Adrenal gland (tissue), 12 donors: Measurements from ENCODE around the gene LDB3. TPM values are rescaled to one million over a fixed set of nuclear protein-coding genes. Genes with fewer than 3 reads are reported as not detected.

ENCODE experiments used
- DNase-seq, 7 donors: peaks; one replicate each; pipeline ENCODE4 v3.0.0-alpha.2; 2019 to 2020
- H3K27ac ChIP-seq, 5 donors: fragments of 200-600 bp; sonication (generic) in 4 of 5; 1 replicate in 3 of 5; 2 replicates in 2 of 5; pipeline versions ENCODE4 v1.5.1 to v1.8.0; 2016 to 2020; ENCODE audit warnings: mild to moderate bottlenecking in 1 of 5
- H3K27me3 ChIP-seq: fragments of 200-600 bp; 2 replicates; pipeline ENCODE4 v1.8.0; 2021
- H3K36me3 ChIP-seq, 2 donors: fragments of 200-600 bp; replicated peaks in 1 of 2; 1 replicate in 1 of 2; 2 replicates in 1 of 2; pipeline versions ENCODE4 v1.5.1 to v1.8.0; 2018 to 2022
- H3K4me1 ChIP-seq, 2 donors: fragments of 200-600 bp; replicated peaks in 1 of 2; 1 replicate in 1 of 2; 2 replicates in 1 of 2; pipeline versions ENCODE4 v1.5.1 to v1.8.0; 2018 to 2021
- H3K4me3 ChIP-seq, 4 donors: fragments of 200-600 bp; sonication (generic) in 3 of 4; one replicate each; pipeline ENCODE4 v1.5.1; 2016 to 2018
- H3K9me3 ChIP-seq, 3 donors: fragments of 200-600 bp; sonication (generic) in 1 of 3; replicated peaks in 1 of 3; 1 replicate in 2 of 3; 2 replicates in 1 of 3; pipeline versions ENCODE4 v1.5.1 to v1.8.0; 2016 to 2021
- CTCF ChIP-seq, 6 experiments: fragments of 450-650 bp in 4 of 6; fragments of 200-600 bp in 2 of 6; sonication (generic) in 1 of 6; IDR thresholded peaks; 1 replicate in 5 of 6; 2 replicates in 1 of 6; pipeline versions ENCODE4 v1.5.1 to v1.8.0; 2016 to 2021; ENCODE audit warnings: antibody characterized with exemption in 6 of 6, mild to moderate bottlenecking in 2 of 6, moderate library complexity in 1 of 6
- POLR2A ChIP-seq, 2 donors: fragments of 450-650 bp; IDR thresholded peaks; one replicate each; pipeline ENCODE4 v1.6.1; 2017; ENCODE audit warnings: antibody characterized with exemption in 2 of 2, mild to moderate bottlenecking in 2 of 2, moderate library complexity in 1 of 2
- WGBS, 4 donors: extraction: QIAGEN DNeasy Blood & Tissue Kit in 2 of 4; methylation state at CpG; one replicate each; pipeline versions ENCODE4 v1.1.5 to v1.1.7; 2013 to 2017; 5-methylcytosine and 5-hydroxymethylcytosine counted together
- intact Hi-C, 2 donors: fragments of 100-400 bp; cut with DNase I; formaldehyde crosslinking; loops; one replicate each; pipeline versions ENCODE4 v1.14.1 to v1.15.0; 2022 to 2023
- polyA plus RNA-seq, 3 donors: library from polyadenylated mRNA; stranded (reverse); fragments of 200-250 nt in 2 of 3; fragments of 350-450 nt in 1 of 3; fragmentation: Illumina TruSeq in 1 of 3; extraction: RNeasy Lipid Tissue Mini Kit (QIAGEN cat#74804) in 1 of 3; gene quantifications; one replicate each; pipeline ENCODE4 v1.2.3, GENCODE V29; 2013 to 2014
- total RNA-seq, 9 donors: library from RNA; depleted of rRNA in 4 of 9; stranded (reverse); fragments of >200 nt in 4 of 9; fragments of 120-200 nt in 1 of 9; fragmentation: NEBNext Ultra II Directional in 1 of 9; extraction: Animal tissue kit (Norgen Biotek cat#: 25700) in 1 of 9; gene quantifications; one replicate each; pipeline versions ENCODE4 v1.1.0 to v1.2.4, GENCODE V29; 2013 to 2023
- donor health status: healthy with polysubstance abuse.
- donor health status: Bipolar disorder and iron deficiency.
- donor health status: DM: yes; HTN: yes; CAD: no.
- donor health status: DM: no; HTN: no; CAD: no.
- donor health status: DM: no; HTN: no; CAD: no.
- donor health status: DM: yes; HTN: yes; CAD: no.

The LDB3 gene
- total and polyA plus RNA-seq, 12 donors: 0.14 to 2.7 (median 0.36) TPM

- no peak for DNase-seq
- H3K27ac ChIP-seq: no peak overlapping the region
- no peaks in the 10 kb centered on the region for H3K4me1 ChIP-seq
- no peaks in the 10 kb centered on the region for H3K9me3 ChIP-seq
- H3K27me3 ChIP-seq: no peaks in the 10 kb centered on the region
- 80 to 88% (median 85%) methylated on average over 6 to 7 of the region's 7 CpGs for WGBS, 4 donors
- no peaks in the 10 kb centered on the region for H3K36me3 ChIP-seq
- TF ChIP-seq CTCF (IDR thresholded peaks at IDR 0.05): no peak
- TF ChIP-seq POLR2A (IDR thresholded peaks at IDR 0.05): no peak
- intact Hi-C loops: no loop called here
- H3K4me3 ChIP-seq: no peak overlapping the region
These were observed 30.8 kb downstream of the LDB3 start for GRCh38 chr10:86699125-86699524.

- no peaks in the 10 kb centered on the region for H3K27me3 ChIP-seq
- no peaks in the 10 kb centered on the region for H3K4me1 ChIP-seq
- no peak overlapping the region for H3K4me3 ChIP-seq
- H3K9me3 ChIP-seq: no peaks in the 10 kb centered on the region
- no peaks in the 10 kb centered on the region for H3K36me3 ChIP-seq
- H3K27ac ChIP-seq: no peak overlapping the region
- intact Hi-C loops: no loop called here
- TF ChIP-seq CTCF (IDR thresholded peaks at IDR 0.05) (no peak), POLR2A (IDR thresholded peaks at IDR 0.05) (no peak)
- WGBS, 4 donors: 87 to 93% (median 90%) methylated on average over 5 to 8 of the region's 8 CpGs
- no peak for DNase-seq
These were observed 31.2 kb downstream of the LDB3 start for GRCh38 chr10:86699541-86699940.

- TF ChIP-seq CTCF (IDR thresholded peaks at IDR 0.05) (no peak), POLR2A (IDR thresholded peaks at IDR 0.05) (no peak)
- Histone ChIP-seq H3K9me3 (no peaks in the 10 kb centered on the region), H3K4me3 (no peak overlapping the region), H3K36me3 (no peaks in the 10 kb centered on the region), H3K27me3 (no peaks in the 10 kb centered on the region), H3K27ac (no peak overlapping the region), H3K4me1 (no peaks in the 10 kb centered on the region)
- WGBS, 4 donors: 92 to 100% (median 93%) methylated on average over 3 to 9 of the region's 9 CpGs
- no peak for DNase-seq
- intact Hi-C loops: no loop called here
These were observed 31.9 kb downstream of the LDB3 start for GRCh38 chr10:86699991-86700840.

- Histone ChIP-seq H3K4me1 (no peaks in the 10 kb centered on the region), H3K27me3 (no peaks in the 10 kb centered on the region), H3K27ac (no peak overlapping the region), H3K4me3 (no peak overlapping the region), H3K36me3 (no peaks in the 10 kb centered on the region), H3K9me3 (no peaks in the 10 kb centered on the region)
- TF ChIP-seq POLR2A (IDR thresholded peaks at IDR 0.05): no peak
- TF ChIP-seq CTCF (IDR thresholded peaks at IDR 0.05): no peak
- DNase-seq: no peak
- 93 to 98% (median 96%) methylated on average over 7 to 12 of the region's 12 CpGs for WGBS, 4 donors
- intact Hi-C loops: no loop called here
These were observed 32.7 kb downstream of the LDB3 start for GRCh38 chr10:86700851-86701617.
